ENCODE measurements around the gene POTEF.
"Not testable (repeated sequence)": the region's sequence is repeated elsewhere in the genome, so short reads cannot be mapped to it uniquely, and the experiment has no call there.

POTEF gene

GRCh38 chr2:130152136-130152815 is 23.3 kb upstream of the POTEF start:
- not testable (repeated sequence) for DNase-seq

- DNase-seq, result not testable (repeated sequence)
Measured at GRCh38 chr2:130151145-130151512, 22.1 kb upstream of the POTEF start.

- DNase-seq, result no peak
Measured at GRCh38 chr2:130150181-130151144, 21.4 kb upstream of the POTEF start.

- peak; percentile 22 for DNase-seq
Measured at GRCh38 chr2:130148515-130148914, 19.5 kb upstream of the POTEF start.

GRCh38 chr2:130145006-130145414 is 16.0 kb upstream of the POTEF start, which contains the start of gene CCDC74B:
CCDC74B (minus strand) TSS chr2:130145112; CDS start chr2:130144996, 116 bp downstream.
- DNase-seq, result peak; percentile 80

- DNase-seq, result not testable (repeated sequence)
Measured at GRCh38 chr2:130143266-130144039, 14.4 kb upstream of the POTEF start.

- not testable (repeated sequence) for DNase-seq
Measured at GRCh38 chr2:130142396-130143265, 13.6 kb upstream of the POTEF start.

GRCh38 chr2:130141645-130142370 is 12.8 kb upstream of the POTEF start:
- DNase-seq, result not testable (repeated sequence)

- DNase-seq, result not testable (repeated sequence)
Measured at GRCh38 chr2:130141002-130141401, 12.0 kb upstream of the POTEF start.

GRCh38 chr2:130140516-130140915 is 11.5 kb upstream of the POTEF start:
- DNase-seq, result not testable (repeated sequence)

GRCh38 chr2:130139331-130140280 is 10.6 kb upstream of the POTEF start:
- not testable (repeated sequence) for DNase-seq

- DNase-seq, result not testable (repeated sequence)
Measured at GRCh38 chr2:130138841-130139251, 9.8 kb upstream of the POTEF start.

GRCh38 chr2:130138326-130138725 is 9.3 kb upstream of the POTEF start:
- not testable (repeated sequence) for DNase-seq

- not testable (repeated sequence) for DNase-seq
Measured at GRCh38 chr2:130137118-130137517, 8.1 kb upstream of the POTEF start.

GRCh38 chr2:130136546-130136945 is 7.5 kb upstream of the POTEF start:
- not testable (repeated sequence) for DNase-seq

GRCh38 chr2:130135692-130136541 is 6.9 kb upstream of the POTEF start:
- DNase-seq, result no peak

- DNase-seq, result not testable (repeated sequence)
Measured at GRCh38 chr2:130128464-130128863, 558 bp downstream of the POTEF start.

GRCh38 chr2:130127726-130128125 is 1.3 kb downstream of the POTEF start:
- DNase-seq, result not testable (repeated sequence)

- not testable (repeated sequence) for DNase-seq
Measured at GRCh38 chr2:130120924-130121323, 8.1 kb downstream of the POTEF start.

All from NCI-H69 (cell line).